ENCODE measurements around the gene ALK.

DNA sequence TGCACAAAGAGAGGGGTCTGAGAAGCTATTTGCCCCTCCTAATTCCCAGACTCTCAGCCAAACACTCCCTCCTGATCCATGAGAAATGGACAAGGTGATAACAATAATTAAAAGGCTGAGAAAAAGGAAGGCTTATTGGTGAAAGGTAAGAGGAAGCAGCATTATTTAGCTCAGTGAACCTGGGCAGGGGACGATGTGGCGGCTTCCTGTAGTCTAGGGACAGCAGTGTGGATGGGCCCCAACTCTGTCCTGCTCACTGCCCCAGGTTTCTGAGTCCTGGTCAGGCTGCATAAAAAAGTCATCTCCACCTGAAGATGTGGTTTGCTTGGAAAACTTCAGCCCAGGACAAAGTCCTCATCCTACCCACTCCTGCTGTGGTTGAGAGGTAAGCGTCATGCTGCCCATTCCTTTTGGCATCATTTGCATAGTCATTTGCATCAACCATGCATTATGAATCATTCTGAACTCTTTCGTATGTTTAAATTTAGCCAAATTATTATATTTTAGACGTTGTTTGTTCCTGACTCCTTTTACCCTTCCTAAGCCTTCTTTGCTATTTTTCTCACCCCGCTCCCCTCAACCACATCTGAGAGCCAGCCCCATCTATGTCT is 679.3 kb downstream of the ALK start:
- TF ChIP-seq GATA3 (IDR thresholded peaks at IDR 0.05; ENCODE audit: low read depth, low read length) = no peak
- TF ChIP-seq GATA2 (IDR thresholded peaks at IDR 0.05; ENCODE audit: low read depth, low read length) = no peak
